Measurements from ENCODE around the gene SMG6. TPM values are rescaled to one million over a fixed set of nuclear protein-coding genes. Genes with fewer than 3 reads are reported as not detected.

SMG6 gene
- total RNA-seq, 1 experiment from 2014 or later: 15.3 TPM

GRCh38 chr17:2055292-2056205, 248.0 kb downstream of the SMG6 start:
- Histone ChIP-seq H3K9me3 (no peaks in the 10 kb centered on the region), H3K4me3 (peak overlapping the region; percentile 62), H3K27me3 (no peaks in the 10 kb centered on the region), H3K36me3 (no peaks in the 10 kb centered on the region)
- DNase-seq: no peak

- H3K4me3 ChIP-seq: peak within 1 kb of the TSS; percentile 62
- H3K36me3 ChIP-seq: no peaks in the 10 kb centered on the region
- no peaks in the 10 kb centered on the region for H3K27me3 ChIP-seq
- peak; percentile 69 for DNase-seq
- no peaks in the 10 kb centered on the region for H3K9me3 ChIP-seq
These were observed 248.9 kb downstream of the SMG6 start, which contains the start of gene HIC1 for GRCh38 chr17:2054512-2055291. HIC1 (plus strand) TSS chr17:2055103; CDS start chr17:2056691, 1,588 bp downstream.

GRCh38 chr17:2054262-2054511, 249.4 kb downstream of the SMG6 start:
- Histone ChIP-seq H3K9me3 (no peaks in the 10 kb centered on the region), H3K4me3 (no peak overlapping the region), H3K27me3 (no peaks in the 10 kb centered on the region), H3K36me3 (no peaks in the 10 kb centered on the region)
- DNase-seq: no peak

- Histone ChIP-seq H3K4me3 (no peak overlapping the region), H3K27me3 (no peaks in the 10 kb centered on the region), H3K36me3 (no peaks in the 10 kb centered on the region), H3K9me3 (no peaks in the 10 kb centered on the region)
- peak; percentile 34 for DNase-seq
These were observed 250.0 kb downstream of the SMG6 start for GRCh38 chr17:2053380-2054261.

GRCh38 chr17:2051933-2052559, 251.5 kb downstream of the SMG6 start:
- no peaks in the 10 kb centered on the region for H3K9me3 ChIP-seq
- H3K4me3 ChIP-seq: no peak overlapping the region
- no peak for DNase-seq
- no peaks in the 10 kb centered on the region for H3K27me3 ChIP-seq
- H3K36me3 ChIP-seq: no peaks in the 10 kb centered on the region

- no peak for DNase-seq
- no peaks in the 10 kb centered on the region for H3K9me3 ChIP-seq
- H3K36me3 ChIP-seq: no peaks in the 10 kb centered on the region
- H3K27me3 ChIP-seq: no peaks in the 10 kb centered on the region
- no peak overlapping the region for H3K4me3 ChIP-seq
These were observed 252.3 kb downstream of the SMG6 start for GRCh38 chr17:2051061-2051932.

GRCh38 chr17:2050300-2051060, 253.1 kb downstream of the SMG6 start:
- Histone ChIP-seq H3K36me3 (no peaks in the 10 kb centered on the region), H3K4me3 (peak overlapping the region; percentile 22; the same call in 1 of the 2 replicates), H3K27me3 (no peaks in the 10 kb centered on the region), H3K9me3 (no peaks in the 10 kb centered on the region)
- DNase-seq: peak; percentile 49

GRCh38 chr17:2049333-2050299, 254.0 kb downstream of the SMG6 start:
- peak overlapping the region; percentile 48 for H3K4me3 ChIP-seq
- peak; percentile 75 for DNase-seq
- no peaks in the 10 kb centered on the region for H3K27me3 ChIP-seq
- no peaks in the 10 kb centered on the region for H3K9me3 ChIP-seq
- H3K36me3 ChIP-seq: no peaks in the 10 kb centered on the region

GRCh38 chr17:2048805-2049204, 254.8 kb downstream of the SMG6 start:
- Histone ChIP-seq H3K4me3 (no peak overlapping the region), H3K36me3 (no peaks in the 10 kb centered on the region), H3K9me3 (no peaks in the 10 kb centered on the region), H3K27me3 (no peaks in the 10 kb centered on the region)
- no peak for DNase-seq

GRCh38 chr17:2047590-2047989, 256.0 kb downstream of the SMG6 start:
- no peaks in the 10 kb centered on the region for H3K9me3 ChIP-seq

GRCh38 chr17:2044263-2044894, 259.2 kb downstream of the SMG6 start:
- Histone ChIP-seq H3K36me3 (peaks cover 11% of the 10 kb centered on the region), H3K27me3 (no peaks in the 10 kb centered on the region), H3K4me3 (no peak overlapping the region), H3K9me3 (no peaks in the 10 kb centered on the region)
- DNase-seq: no peak

More at GRCh38 chr17:2047590-2047989, 256.0 kb downstream of the SMG6 start:
- Histone ChIP-seq H3K36me3 (peaks cover 8% of the 10 kb centered on the region), H3K4me3 (no peak overlapping the region), H3K27me3 (no peaks in the 10 kb centered on the region)
- DNase-seq: no peak

GRCh38 chr17:2043785-2044184, 259.8 kb downstream of the SMG6 start:
- Histone ChIP-seq H3K4me3 (no peak overlapping the region), H3K27me3 (no peaks in the 10 kb centered on the region), H3K36me3 (peaks cover 11% of the 10 kb centered on the region), H3K9me3 (no peaks in the 10 kb centered on the region)
- peak; percentile 43 for DNase-seq

- H3K4me3 ChIP-seq: peak overlapping the region; percentile 72
These were observed 260.7 kb downstream of the SMG6 start for GRCh38 chr17:2042933-2043332.

More at GRCh38 chr17:2042933-2043332, 260.7 kb downstream of the SMG6 start:
- H3K9me3 ChIP-seq: no peaks in the 10 kb centered on the region
- no peak for DNase-seq
- H3K27me3 ChIP-seq: no peaks in the 10 kb centered on the region
- peaks cover 11% of the 10 kb centered on the region for H3K36me3 ChIP-seq
